HEK293 (cell line): ENCODE results near the gene KRT4.

ENCODE experiments used
- CTCF ChIA-PET: fragments of 350-600 bp; formaldehyde crosslinking; extraction: SDS; loops from one replicate; lab custom pipeline; 2021; ENCODE audit warnings: antibody characterized with exemption; lab: Yijun Ruan, JAX
- POLR2A ChIA-PET: fragments of 300-600 bp; formaldehyde crosslinking; extraction: SDS; loops from one replicate; lab custom pipeline; 2020; ENCODE audit warnings: antibody characterized with exemption, inconsistent platforms; lab: Yijun Ruan, JAX
- H3K27ac ChIP-seq: fragments of 200-500 bp; sonication (Bioruptor generic); 2 replicates; pipeline ENCODE4 v1.5.1; 2014; ENCODE audit warnings: low read depth, low read length, control low read depth, inconsistent platforms; ENCODE audit errors: extremely low read depth
- H3K36me3 ChIP-seq, 2 experiments: fragments of 200-500 bp in 1 of 2; sonication (Bioruptor generic) in 1 of 2; 1 replicate in 1 of 2; 2 replicates in 1 of 2; pipeline ENCODE4 v1.5.1; 2014 to 2017; ENCODE audit warnings: inconsistent platforms in 2 of 2, low read length in 2 of 2; ENCODE audit not compliant: control insufficient read depth in 2 of 2, insufficient read depth in 1 of 2
- H3K4me1 ChIP-seq: fragments of 200-500 bp; sonication (Bioruptor generic); 2 replicates; pipeline ENCODE4 v1.5.1; 2014; ENCODE audit warnings: mild to moderate bottlenecking, low read length, inconsistent platforms; ENCODE audit not compliant: control insufficient read depth, insufficient read depth
- H3K4me3 ChIP-seq: 2 replicates; pipeline ENCODE4 v1.5.1; 2011; ENCODE audit warnings: low read depth, mild to moderate bottlenecking, control low read depth, low read length, moderate library complexity
- H3K9me3 ChIP-seq: fragments of 200-500 bp; sonication (Bioruptor generic); 2 replicates; pipeline ENCODE4 v1.5.1; 2014; ENCODE audit warnings: low read depth, low read length, inconsistent platforms; ENCODE audit not compliant: control insufficient read depth, insufficient read depth
- KLF1 ChIP-seq: fragments of 450-650 bp; formaldehyde crosslinking; IDR thresholded peaks from 2 replicates; pipeline ENCODE4 v1.5.1; 2016; ENCODE audit warnings: missing biosample characterization, missing genetic modification characterization
- ZFP41 ChIP-seq: fragments of 450-650 bp; formaldehyde crosslinking; IDR thresholded peaks from 2 replicates; pipeline ENCODE4 v1.5.1; 2016; ENCODE audit warnings: missing biosample characterization, missing genetic modification characterization, borderline replicate concordance
- ZNF10 ChIP-seq: fragments of 450-650 bp; formaldehyde crosslinking; IDR thresholded peaks from 2 replicates; pipeline ENCODE4 v1.5.1; 2017; ENCODE audit warnings: missing biosample characterization, missing genetic modification characterization
- ZNF138 ChIP-seq: fragments of 450-650 bp; formaldehyde crosslinking; IDR thresholded peaks from 2 replicates; pipeline ENCODE4 v1.5.1; 2016; ENCODE audit warnings: missing biosample characterization, missing genetic modification characterization, borderline replicate concordance
- ZNF2 ChIP-seq: fragments of 450-650 bp; formaldehyde crosslinking; IDR thresholded peaks from 2 replicates; pipeline ENCODE4 v1.5.1; 2016; ENCODE audit warnings: missing biosample characterization, missing genetic modification characterization
- ZNF214 ChIP-seq: fragments of 450-650 bp; formaldehyde crosslinking; IDR thresholded peaks from 2 replicates; pipeline ENCODE4 v1.5.1; 2017; ENCODE audit warnings: missing biosample characterization, mild to moderate bottlenecking, missing genetic modification characterization, borderline replicate concordance
- ZNF24 ChIP-seq: fragments of 450-650 bp; formaldehyde crosslinking; IDR thresholded peaks from 2 replicates; pipeline ENCODE4 v1.5.1; 2016; ENCODE audit warnings: missing biosample characterization, missing genetic modification characterization
- ZNF426 ChIP-seq: fragments of 450-650 bp; formaldehyde crosslinking; IDR thresholded peaks from 2 replicates; pipeline ENCODE4 v1.5.1; 2017; ENCODE audit warnings: missing biosample characterization, missing genetic modification characterization, mild to moderate bottlenecking, inconsistent platforms, moderate library complexity
- ZNF530 ChIP-seq: fragments of 450-650 bp; formaldehyde crosslinking; IDR thresholded peaks from 2 replicates; pipeline ENCODE4 v1.5.1; 2016; ENCODE audit warnings: low read depth, missing biosample characterization, missing genetic modification characterization
- ZNF544 ChIP-seq: fragments of 450-650 bp; formaldehyde crosslinking; IDR thresholded peaks from 2 replicates; pipeline ENCODE4 v1.5.0; 2017; ENCODE audit warnings: missing biosample characterization, missing genetic modification characterization
- ZNF548 ChIP-seq: fragments of 450-650 bp; formaldehyde crosslinking; IDR thresholded peaks from 2 replicates; pipeline ENCODE4 v1.5.1; 2016; ENCODE audit warnings: missing biosample characterization, missing genetic modification characterization
- ZNF629 ChIP-seq: fragments of 450-650 bp; formaldehyde crosslinking; IDR thresholded peaks from 2 replicates; pipeline ENCODE4 v1.5.1; 2017; ENCODE audit warnings: missing biosample characterization, missing genetic modification characterization
- ZNF654 ChIP-seq: fragments of 450-650 bp; formaldehyde crosslinking; IDR thresholded peaks from 2 replicates; pipeline ENCODE4 v1.5.1; 2016; ENCODE audit warnings: low read depth, missing biosample characterization, missing genetic modification characterization
- ZNF747 ChIP-seq: fragments of 450-650 bp; formaldehyde crosslinking; IDR thresholded peaks from 2 replicates; pipeline ENCODE4 v1.5.1; 2016; ENCODE audit warnings: missing biosample characterization, missing genetic modification characterization
- ZNF768 ChIP-seq: fragments of 450-650 bp; formaldehyde crosslinking; IDR thresholded peaks from 2 replicates; pipeline ENCODE4 v1.5.1; 2018; ENCODE audit warnings: missing biosample characterization, mild to moderate bottlenecking, missing genetic modification characterization
- ZNF776 ChIP-seq: fragments of 450-650 bp; formaldehyde crosslinking; IDR thresholded peaks from 2 replicates; pipeline ENCODE4 v1.5.0; 2017; ENCODE audit warnings: missing biosample characterization, missing genetic modification characterization, borderline replicate concordance
- ZNF837 ChIP-seq: fragments of 450-650 bp; formaldehyde crosslinking; IDR thresholded peaks from 2 replicates; pipeline ENCODE4 v1.5.1; 2016; ENCODE audit warnings: missing biosample characterization, missing genetic modification characterization
- TF ChIP-seq, protein P1 (sequence below): fragments of 450-650 bp; formaldehyde crosslinking; IDR thresholded peaks from 2 replicates; pipeline ENCODE4 v1.5.1; 2016; ENCODE audit warnings: missing biosample characterization, missing genetic modification characterization
- TF ChIP-seq, protein P2 (sequence below): fragments of 450-650 bp; formaldehyde crosslinking; IDR thresholded peaks from 2 replicates; pipeline ENCODE4 v1.5.1; 2016; ENCODE audit warnings: missing biosample characterization, missing genetic modification characterization
- TF ChIP-seq, protein P3 (sequence below): fragments of 450-650 bp; formaldehyde crosslinking; IDR thresholded peaks from 2 replicates; pipeline ENCODE4 v1.5.1; 2016; ENCODE audit warnings: missing biosample characterization, missing genetic modification characterization
- TF ChIP-seq, protein P4 (sequence below): fragments of 450-650 bp; formaldehyde crosslinking; IDR thresholded peaks from 2 replicates; pipeline ENCODE4 v1.5.1; 2016; ENCODE audit warnings: missing biosample characterization, missing genetic modification characterization

Gene KRT4

DNA sequence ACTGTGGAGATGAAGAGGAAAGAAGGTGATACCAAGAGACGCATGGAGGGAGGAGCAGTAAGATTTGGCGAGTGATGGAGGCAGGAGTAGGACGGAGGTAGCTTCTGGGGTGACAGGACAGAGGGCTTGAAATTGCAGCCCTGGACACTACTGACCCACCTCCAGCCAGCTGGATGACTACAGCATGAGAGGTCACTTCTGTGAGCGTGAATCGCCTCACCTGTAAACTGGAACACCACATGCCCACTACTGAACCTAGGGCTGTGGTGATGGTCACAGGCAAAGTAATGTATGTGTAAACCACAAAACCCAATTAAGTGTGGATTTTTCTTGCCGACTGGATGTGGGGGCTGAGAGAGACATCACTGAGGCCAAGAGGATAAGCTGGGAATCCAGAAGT, 6.6 kb upstream of the KRT4 start (continued):
- TF ChIP-seq, protein P1, sequence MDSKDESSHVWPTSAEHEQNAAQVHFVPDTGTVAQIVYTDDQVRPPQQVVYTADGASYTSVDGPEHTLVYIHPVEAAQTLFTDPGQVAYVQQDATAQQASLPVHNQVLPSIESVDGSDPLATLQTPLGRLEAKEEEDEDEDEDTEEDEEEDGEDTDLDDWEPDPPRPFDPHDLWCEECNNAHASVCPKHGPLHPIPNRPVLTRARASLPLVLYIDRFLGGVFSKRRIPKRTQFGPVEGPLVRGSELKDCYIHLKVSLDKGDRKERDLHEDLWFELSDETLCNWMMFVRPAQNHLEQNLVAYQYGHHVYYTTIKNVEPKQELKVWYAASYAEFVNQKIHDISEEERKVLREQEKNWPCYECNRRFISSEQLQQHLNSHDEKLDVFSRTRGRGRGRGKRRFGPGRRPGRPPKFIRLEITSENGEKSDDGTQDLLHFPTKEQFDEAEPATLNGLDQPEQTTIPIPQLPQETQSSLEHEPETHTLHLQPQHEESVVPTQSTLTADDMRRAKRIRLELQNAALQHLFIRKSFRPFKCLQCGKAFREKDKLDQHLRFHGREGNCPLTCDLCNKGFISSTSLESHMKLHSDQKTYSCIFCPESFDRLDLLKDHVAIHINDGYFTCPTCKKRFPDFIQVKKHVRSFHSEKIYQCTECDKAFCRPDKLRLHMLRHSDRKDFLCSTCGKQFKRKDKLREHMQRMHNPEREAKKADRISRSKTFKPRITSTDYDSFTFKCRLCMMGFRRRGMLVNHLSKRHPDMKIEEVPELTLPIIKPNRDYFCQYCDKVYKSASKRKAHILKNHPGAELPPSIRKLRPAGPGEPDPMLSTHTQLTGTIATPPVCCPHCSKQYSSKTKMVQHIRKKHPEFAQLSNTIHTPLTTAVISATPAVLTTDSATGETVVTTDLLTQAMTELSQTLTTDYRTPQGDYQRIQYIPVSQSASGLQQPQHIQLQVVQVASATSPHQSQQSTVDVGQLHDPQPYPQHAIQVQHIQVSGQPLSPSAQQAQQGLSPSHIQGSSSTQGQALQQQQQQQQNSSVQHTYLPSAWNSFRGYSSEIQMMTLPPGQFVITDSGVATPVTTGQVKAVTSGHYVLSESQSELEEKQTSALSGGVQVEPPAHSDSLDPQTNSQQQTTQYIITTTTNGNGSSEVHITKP (tag by site-specific recombination): no peak
- no peak for TF ChIP-seq ZNF24 (tag by site-specific recombination)
- TF ChIP-seq ZNF10 (tag by site-specific recombination): no peak
- TF ChIP-seq ZNF629 (tag by site-specific recombination): no peak

DNA sequence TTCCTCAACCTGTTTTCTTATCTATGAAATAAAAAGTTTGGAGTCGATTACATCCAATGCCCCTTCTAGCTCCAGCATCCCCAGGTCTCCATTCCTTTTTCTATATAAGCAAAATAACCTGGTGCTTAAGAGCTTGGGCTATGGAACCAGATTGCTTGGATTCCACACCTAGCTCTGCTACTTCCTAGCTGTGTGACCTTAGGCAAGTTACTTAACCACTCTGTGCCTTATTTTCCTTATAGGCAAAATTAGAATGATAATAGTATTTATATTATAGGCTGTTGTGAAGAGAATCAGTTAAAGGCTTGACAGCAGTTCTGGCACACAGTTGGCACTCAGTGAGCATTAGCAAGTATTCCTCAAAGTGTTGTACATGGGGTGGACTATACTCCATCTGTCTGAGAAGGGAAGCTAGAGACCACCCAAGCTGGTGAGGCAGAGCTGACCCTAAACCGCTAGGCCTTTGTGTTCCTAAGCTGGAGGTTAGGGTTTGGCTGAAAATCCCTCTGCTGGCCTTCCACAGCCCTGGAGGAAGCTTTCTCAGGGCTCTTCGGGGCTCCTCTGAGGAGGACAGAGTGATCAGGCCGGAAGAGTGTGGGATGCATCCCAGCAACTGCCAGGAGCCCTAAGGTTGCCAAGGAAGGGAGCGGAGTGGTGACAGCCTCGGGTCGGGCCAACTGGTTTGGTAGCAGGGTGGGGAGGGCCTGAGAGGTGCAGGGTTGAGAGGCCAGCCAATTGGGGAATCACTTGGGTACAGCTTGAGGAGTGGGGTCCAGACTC, 6.0 kb upstream of the KRT4 start:
- ChIA-PET POLR2A (no interaction called here), CTCF (interaction anchor here (0.6 to 1.4 kb wide), 4 partner anchors 26 to 153 kb away, joined by 4 to 9 read pairs (median 6); no protein-coding TSS in a partner anchor)
- Histone ChIP-seq H3K4me3 (no peak overlapping the region), H3K36me3 (no peaks in the 10 kb centered on the region), H3K4me1 (no peaks in the 10 kb centered on the region), H3K27ac (no peak overlapping the region), H3K9me3 (no peaks in the 10 kb centered on the region)
- TF ChIP-seq ZNF768 (tag by site-specific recombination) (peak; percentile 72), ZNF426 (tag by site-specific recombination) (no peak)

DNA sequence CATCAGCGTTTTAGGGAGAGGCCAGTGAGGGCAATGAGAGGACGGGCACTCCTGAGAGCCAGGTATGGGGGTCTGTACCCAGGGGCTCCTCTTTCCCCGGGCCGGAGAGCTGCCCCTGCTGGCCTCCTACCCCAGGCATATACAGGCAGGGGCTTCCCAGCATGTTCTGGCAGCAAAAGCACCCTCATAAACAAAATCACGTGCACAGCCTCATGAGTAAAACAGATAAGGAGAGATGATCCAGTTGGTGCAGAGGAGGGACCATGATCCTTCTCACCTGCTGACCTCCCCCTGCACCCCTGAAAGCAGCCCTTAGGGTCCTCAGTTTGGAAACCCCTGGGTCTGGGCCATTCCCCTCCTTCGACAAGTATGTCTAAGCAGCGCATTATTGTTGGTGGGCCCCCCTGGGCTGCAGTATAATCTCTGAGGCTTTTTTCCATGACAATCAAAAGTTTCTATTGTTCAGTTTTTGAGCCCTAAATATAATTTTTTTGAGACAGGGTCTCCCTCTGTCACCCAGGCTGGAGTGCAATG, 5.0 kb upstream of the KRT4 start:
- no peak overlapping the region for H3K27ac ChIP-seq
- no peaks in the 10 kb centered on the region for H3K4me1 ChIP-seq
- CTCF ChIA-PET: interaction anchor here (0.6 to 1.4 kb wide), 3 partner anchors 25 to 152 kb away, joined by 4 to 6 read pairs (median 5); no protein-coding TSS in a partner anchor
- TF ChIP-seq ZNF2 (no peak), ZNF837 (no peak), ZNF654 (tag by site-specific recombination) (no peak), ZNF530 (tag by site-specific recombination) (no peak), ZFP41 (tag by site-specific recombination) (no peak)
- TF ChIP-seq, protein P2, sequence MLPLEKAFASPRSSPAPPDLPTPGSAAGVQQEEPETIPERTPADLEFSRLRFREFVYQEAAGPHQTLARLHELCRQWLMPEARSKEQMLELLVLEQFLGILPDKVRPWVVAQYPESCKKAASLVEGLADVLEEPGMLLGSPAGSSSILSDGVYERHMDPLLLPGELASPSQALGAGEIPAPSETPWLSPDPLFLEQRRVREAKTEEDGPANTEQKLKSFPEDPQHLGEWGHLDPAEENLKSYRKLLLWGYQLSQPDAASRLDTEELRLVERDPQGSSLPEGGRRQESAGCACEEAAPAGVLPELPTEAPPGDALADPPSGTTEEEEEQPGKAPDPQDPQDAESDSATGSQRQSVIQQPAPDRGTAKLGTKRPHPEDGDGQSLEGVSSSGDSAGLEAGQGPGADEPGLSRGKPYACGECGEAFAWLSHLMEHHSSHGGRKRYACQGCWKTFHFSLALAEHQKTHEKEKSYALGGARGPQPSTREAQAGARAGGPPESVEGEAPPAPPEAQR (tag by site-specific recombination): no peak
- POLR2A ChIA-PET: no interaction called here
- no peak overlapping the region for H3K4me3 ChIP-seq
- no peaks in the 10 kb centered on the region for H3K9me3 ChIP-seq
- no peaks in the 10 kb centered on the region for H3K36me3 ChIP-seq

DNA sequence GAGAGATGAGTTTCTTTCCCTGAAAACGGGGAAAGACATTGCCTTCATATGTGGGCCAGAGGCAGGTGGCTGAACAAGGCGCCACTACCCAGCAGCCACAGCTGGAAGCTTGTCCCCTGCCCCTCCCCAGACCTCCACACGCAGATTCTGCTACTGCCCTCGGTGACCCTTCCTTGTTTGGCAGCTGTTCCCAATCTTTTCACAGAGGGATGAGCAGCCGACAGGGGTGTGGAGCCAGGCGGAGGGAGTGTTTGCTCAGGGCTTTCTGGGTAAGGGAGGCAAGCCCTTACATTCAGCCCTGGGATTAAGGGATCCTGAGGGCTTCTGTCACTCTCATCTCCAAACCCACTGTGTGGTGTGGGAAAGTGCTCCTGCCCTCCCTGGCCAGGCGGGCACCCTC, 4.5 kb upstream of the KRT4 start:
- Histone ChIP-seq H3K4me3 (no peak overlapping the region), H3K36me3 (no peaks in the 10 kb centered on the region), H3K4me1 (no peaks in the 10 kb centered on the region), H3K9me3 (no peaks in the 10 kb centered on the region), H3K27ac (no peak overlapping the region)
- ChIA-PET POLR2A (no interaction called here), CTCF (no interaction called here)
- TF ChIP-seq, protein P3, sequence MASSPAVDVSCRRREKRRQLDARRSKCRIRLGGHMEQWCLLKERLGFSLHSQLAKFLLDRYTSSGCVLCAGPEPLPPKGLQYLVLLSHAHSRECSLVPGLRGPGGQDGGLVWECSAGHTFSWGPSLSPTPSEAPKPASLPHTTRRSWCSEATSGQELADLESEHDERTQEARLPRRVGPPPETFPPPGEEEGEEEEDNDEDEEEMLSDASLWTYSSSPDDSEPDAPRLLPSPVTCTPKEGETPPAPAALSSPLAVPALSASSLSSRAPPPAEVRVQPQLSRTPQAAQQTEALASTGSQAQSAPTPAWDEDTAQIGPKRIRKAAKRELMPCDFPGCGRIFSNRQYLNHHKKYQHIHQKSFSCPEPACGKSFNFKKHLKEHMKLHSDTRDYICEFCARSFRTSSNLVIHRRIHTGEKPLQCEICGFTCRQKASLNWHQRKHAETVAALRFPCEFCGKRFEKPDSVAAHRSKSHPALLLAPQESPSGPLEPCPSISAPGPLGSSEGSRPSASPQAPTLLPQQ: no peak
- no peak for TF ChIP-seq ZNF776 (tag by site-specific recombination)
- TF ChIP-seq, protein P4, sequence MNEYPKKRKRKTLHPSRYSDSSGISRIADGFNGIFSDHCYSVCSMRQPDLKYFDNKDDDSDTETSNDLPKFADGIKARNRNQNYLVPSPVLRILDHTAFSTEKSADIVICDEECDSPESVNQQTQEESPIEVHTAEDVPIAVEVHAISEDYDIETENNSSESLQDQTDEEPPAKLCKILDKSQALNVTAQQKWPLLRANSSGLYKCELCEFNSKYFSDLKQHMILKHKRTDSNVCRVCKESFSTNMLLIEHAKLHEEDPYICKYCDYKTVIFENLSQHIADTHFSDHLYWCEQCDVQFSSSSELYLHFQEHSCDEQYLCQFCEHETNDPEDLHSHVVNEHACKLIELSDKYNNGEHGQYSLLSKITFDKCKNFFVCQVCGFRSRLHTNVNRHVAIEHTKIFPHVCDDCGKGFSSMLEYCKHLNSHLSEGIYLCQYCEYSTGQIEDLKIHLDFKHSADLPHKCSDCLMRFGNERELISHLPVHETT: no peak
- no peak for TF ChIP-seq ZNF138 (tag by site-specific recombination)
- TF ChIP-seq ZNF544 (tag by site-specific recombination): no peak
- TF ChIP-seq ZNF214 (tag by site-specific recombination): no peak
- TF ChIP-seq KLF1 (tag by site-specific recombination): no peak
- TF ChIP-seq ZNF747 (tag by site-specific recombination): no peak
- TF ChIP-seq ZNF548 (tag by site-specific recombination): no peak
